ENCODE results near the gene KIF13A.

DNA sequence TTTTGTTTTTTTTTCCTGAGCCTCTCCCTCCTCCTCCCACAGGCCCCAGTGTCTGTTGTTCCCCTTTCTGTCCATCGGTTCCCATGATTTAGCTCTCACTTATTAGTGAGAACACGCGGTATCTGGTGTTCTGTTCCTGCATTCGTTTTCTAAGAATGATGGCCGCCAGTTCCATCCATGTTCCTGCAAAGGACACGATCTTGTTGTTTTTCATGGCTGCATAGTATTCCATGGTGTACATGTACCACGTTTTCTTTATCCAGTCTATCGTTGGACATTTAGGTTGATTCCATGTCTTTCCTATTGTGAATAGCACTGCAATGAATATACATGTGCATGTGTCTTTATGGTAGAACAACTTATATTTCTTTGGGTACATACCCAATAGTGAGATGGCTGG is 175.1 kb downstream of the KIF13A start:
- TF ChIP-seq CTCF (IDR thresholded peaks at IDR 0.05) (no peak), POLR2A (IDR thresholded peaks at IDR 0.05) (no peak)
